Loucy (cell line): ENCODE results near the gene FSTL4.

Source experiments
- CTCF ChIP-seq: fragments of 200-600 bp; sonication (generic); conservative IDR thresholded peaks from 2 replicates; pipeline ENCODE4 v1.5.1; 2014; ENCODE audit warnings: mild to moderate bottlenecking, antibody characterized with exemption, low read length
- EZH2phosphoT487 ChIP-seq: fragments of 200-600 bp; IDR thresholded peaks from 2 replicates; pipeline ENCODE4 v1.6.1; 2018; ENCODE audit warnings: antibody characterized with exemption, mild to moderate bottlenecking, moderate library complexity, borderline replicate concordance

DNA sequence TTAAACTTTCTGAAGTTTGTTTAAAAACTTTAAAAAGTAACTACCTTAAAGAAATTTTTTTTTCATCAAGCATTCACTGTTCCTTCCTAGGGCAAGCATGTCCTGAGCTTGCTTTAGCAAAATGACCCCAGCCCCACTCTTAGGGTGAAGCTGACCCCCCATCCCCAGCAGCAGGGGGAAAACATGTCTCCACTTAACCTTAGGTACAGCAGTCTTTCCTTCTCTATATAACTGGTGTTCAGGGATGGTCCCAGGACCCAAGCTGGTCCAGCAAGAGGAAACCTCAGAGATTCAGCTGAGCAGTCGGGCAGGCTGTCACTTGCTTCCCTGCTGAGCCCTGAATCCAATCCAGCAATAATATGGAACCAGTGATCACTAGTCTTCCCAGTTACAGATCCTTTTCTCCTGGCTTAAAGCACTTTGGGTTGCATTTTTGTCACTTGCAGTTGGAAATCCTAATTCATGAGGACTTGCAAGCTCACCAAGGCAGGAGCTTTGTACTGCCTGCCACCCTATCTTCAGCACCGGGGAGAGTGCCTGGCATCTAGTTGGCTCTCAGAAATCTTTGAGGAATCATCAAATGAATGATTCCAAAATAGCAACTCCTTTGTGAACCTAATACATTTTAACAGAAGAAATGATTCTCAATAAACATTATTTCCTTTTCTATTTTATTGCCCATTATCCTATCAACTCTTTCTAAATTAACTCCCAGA is 91.2 kb downstream of the FSTL4 start:
- no peak for TF ChIP-seq CTCF
- TF ChIP-seq EZH2phosphoT487: no peak
